Measurements from ENCODE around the gene SEMA4D.
A peak's percentile ranks its signal among the peaks of the same experiment; 100 is the strongest.

SEMA4D gene

DNA sequence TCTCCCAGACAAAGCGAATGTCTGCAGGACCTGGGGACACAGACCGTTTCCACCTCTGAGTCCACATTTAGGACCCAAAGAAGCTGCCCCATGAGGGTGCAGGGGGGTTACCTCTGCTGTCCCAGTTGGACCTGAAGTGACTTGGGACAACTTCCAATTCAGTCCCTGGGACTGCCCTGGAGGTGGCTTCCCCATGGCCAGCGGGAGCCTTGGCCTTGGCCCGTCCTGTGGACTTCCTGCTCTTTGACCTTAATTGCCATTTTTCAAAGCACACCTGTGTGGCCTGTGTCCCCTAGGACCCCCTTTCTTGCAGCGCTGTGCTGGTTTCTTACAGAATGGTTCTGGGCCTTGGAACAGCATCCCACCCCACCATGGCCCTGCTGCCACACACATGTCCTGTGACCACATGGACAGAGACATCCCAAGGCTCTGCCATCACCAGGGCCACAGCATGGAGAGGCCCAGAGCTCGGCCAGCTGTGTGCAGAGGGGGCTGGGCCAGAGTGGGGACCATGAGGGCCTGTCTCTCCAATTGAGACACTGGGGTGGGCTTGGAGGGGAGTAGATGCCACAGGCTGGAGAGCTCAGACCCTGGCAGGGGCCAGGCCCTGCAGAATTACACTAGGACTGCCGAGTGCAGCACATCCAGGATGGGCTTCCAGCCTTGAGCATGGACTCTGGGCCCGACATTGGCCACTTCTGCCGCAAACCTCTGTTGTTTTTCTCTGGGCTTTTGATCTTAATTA, 133.8 kb downstream of the SEMA4D start:
- DNase-seq = no peak

DNA sequence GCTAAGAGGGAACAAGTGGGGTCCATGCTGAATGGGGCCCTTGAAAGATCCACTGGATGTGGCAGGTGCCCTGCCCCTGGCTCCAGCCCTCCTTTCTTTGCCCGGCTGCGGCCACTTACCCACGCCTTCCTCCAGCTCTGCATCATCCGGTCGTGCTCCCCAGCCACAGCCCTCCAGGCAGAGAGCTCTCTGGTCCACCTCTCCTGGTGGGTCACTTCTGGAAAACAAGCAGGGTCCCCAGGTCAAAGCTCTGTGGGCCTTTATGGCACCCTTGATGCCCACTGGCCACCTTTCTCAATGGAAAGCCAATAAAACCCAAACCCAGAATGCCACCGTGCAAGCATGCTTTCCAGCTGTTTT, 134.6 kb downstream of the SEMA4D start:
- no peak for DNase-seq

DNA sequence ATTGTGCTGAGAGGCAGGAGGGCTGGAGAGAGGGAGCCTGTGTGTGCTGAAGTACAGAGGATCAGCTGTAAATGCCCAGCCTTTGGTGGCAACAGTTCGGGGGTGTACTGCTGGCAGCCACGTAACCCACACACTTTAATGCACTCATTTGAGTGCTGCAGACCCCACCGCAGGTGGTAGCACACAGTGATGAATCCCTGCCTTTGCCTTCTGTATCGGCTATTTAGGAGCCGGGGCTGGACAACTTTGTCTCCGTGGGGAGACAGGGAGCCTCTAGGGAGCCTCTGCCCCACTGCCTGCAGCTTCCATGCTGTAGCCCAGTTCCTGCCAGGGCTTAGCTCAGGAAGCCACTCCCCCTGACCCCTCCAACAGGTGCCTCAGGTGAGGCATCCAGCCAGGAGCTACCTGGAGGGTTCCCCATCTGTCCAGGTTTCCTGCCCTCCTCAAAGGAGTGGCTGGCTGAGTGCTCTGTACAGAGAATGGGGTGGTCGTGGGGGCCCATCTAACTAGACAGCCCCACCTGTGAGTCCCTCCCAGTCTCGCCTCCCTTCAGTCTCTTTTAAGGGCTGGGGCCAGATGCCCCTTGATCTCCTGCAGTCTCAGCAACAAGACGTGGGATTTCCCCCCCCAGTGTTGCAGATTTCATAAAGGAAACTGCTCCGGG, 135.1 kb downstream of the SEMA4D start:
- DNase-seq = no peak

DNA sequence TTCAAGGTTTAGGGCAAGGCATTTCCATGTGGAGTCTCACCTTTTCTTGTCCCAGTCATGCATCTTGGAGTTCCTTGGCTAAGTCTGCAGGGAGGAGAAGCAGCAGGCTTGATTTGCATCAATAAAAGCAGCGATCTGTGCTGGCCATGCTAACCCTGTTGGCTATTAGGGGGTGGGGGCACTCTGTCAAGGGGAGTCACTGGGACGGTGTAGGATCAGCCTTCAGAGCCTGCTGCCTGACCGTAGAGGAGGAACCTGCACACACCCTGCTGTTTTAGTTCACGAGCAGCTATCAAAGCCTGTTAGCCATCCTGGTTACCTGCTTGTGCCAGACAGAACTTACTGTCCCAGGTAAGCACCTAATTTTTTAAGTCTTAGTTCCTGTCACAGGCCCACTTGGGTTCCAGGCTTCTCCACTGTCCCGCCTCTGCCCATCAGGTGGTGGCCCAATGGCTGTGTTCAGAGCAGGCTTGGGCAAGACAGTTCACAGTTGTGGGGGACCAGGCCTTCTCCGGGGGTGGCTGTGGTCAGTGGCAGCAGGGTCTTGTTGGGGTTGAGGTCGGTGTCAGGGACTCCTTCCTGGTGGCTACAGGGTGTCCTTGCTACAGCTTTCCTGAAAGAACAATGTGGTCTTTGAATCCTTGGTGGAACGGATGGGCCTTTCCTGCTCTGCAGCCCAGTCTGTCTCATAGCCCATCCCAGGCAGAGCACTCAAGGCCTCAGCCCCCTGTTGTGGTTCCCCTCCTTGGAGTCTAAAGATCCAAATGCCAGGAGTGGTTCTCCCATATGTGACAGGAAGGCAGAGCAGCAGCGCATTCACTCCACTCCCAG, 135.9 kb downstream of the SEMA4D start:
- no peak for DNase-seq

DNA sequence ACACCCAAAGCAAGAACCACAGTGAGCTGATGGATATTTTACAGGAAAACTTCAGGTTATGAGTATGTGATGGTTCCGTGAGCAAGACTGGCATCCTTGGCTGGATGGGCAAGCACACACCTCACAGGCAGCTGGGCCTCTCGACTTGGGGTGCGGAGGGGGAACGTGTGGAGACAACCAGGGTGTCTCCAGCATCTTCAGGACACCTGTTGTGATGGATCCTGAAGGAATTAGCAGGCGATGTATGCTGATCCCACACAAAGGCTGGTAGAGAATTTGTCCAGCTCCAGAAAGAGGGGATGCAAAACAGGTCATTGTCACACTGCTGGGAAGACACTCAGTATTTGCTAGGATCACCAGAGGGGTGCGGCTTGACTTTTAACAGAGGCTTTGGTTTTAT, 136.9 kb downstream of the SEMA4D start:
- DNase-seq = no peak

DNA sequence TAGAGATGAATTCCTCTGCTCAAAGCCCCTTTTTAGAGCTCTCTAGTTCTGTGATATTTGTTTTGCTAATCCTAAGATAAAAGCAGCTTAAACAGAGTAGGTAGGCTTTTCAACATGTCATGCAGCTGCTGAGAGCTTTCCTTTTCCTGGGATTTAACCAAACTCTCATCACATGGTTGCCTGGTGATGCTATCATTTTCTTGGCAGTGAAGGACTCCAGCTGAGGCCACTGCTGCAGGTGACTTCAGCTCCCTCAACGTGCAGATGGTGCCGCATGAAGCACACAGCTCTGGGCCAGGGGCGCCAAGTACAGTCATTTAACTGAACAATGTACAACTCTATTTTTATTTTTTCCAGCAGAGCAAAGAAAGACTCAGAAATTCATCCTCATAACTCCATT, 137.4 kb downstream of the SEMA4D start:
- DNase-seq = peak; percentile 42

DNA sequence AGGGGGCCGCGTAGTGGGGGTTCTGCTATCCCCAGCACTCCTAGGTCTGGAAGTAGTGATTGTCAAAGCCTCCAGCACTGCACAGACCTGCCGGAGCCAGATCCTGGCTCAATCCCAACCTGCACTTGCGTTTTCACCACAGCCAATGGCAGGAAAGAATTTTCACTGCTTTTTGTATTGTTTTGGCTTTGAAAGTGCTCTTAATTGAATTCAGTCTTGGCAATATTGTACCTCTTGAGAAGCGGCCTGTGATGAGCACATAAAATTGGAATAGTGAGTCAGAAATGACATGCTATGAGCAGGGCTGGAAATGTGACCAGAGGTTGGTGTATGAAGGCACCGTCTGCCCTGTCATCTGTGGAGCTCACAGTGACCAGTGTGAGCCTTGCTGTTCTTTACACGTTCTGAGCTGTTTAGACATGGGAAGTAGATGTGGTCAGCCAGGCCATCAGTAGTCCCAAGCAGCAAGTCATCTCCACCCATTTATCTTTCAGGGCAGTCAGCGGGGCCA, 138.1 kb downstream of the SEMA4D start:
- DNase-seq = peak; percentile 92

DNA sequence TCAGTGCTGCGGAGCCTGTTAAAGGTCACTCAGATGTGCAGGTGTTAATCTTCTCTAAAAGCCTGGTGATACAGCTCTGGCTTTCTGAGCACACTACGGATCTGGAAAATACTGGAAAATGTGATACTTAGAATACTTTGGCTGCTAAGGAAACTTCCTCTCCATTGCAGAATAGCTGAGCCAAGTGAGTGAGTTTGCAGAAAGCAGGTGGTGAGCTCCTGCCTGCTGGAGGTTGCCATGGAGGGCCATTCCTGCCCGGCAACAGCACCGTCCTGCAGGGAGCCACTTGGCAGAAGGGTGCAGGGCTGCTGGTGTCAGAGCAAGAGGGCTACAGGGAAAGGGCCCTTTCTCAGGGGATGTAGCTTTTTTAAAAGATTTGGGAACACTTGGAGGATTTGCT, 138.9 kb downstream of the SEMA4D start:
- peak; percentile 49 for DNase-seq

DNA sequence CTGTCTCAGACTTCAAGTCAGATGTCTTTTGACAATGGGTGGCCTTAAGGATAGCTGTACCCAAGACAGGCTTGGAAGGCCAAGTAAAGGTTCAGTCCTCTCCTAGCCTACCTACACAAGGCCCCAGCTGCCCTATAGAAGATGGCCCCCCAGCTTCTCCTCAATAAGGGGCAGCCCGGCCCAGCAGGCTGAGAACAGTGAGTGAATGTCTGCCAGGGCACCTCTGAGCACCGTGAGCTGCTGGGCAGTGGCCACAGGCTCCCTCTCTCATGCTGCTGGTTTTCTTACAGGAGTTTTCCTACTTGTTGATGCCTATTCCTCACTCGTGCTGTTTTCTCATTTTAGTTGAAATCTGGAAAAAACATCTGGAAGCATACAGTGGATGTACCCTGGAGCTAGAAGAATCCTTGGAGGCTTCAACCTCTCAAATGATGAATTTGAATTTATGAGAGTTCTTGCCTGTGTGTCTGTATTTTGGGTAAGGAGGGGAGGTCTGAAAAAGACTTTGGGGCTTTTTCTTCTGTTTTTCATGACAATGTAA, 139.5 kb downstream of the SEMA4D start:
- no peak for DNase-seq

DNA sequence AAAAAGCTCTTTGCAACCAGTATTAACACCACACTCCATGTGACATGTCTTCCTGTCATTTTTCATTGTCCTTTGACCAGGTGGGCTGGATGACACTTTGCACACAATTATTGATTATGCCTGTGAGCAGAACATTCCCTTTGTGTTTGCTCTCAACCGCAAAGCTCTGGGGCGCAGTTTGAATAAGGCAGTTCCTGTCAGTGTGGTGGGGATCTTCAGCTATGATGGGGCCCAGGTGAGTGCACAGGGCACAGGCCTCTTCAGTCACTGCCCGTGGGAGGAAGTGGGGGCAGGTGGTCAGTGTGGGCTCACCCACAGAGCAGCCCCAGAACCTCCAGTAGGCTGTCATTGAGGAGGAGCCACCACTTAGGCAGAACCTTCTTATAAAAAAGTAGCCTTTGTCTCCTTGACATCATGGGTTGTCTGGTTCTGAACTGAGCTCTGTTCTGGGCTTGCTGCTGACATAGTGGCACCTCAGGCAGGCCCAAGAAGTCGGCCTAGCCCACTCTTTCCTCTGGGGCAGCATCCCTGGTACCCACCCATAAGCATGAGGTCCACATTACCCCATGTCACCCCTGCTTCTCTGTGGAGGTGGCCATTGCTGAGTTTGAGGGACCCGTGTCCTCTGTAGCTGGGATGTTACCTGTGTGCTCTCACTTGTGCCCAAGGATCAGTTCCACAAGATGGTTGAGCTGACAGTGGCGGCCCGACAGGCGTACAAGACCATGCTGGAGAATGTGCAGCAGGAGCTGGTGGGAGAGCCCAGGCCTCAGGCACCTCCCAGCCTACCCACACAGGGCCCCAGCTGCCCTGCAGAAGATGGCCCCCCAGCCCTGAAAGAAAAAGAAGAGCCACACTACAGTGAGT, 140.3 kb downstream of the SEMA4D start:
- no peak for DNase-seq

DNA sequence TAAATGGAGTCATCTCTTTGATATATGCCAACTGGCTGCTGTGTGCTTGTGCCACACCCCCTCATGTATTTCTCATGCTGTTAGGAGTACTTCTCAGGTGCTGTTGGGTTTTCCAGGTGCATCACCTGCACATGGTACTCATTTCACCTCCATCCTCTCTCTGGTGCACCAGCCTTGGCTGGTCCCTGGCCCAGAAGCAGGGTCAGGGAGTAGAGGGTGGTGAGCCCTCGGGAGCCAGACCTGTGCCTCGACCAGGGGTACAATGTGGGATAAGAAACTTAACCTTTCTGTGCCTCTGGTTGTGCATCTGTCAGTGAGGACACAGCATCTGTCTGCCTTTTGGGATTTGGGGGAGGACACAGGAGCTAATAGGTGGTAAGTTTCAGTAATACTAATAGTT, 141.1 kb downstream of the SEMA4D start:
- no peak for DNase-seq

DNA sequence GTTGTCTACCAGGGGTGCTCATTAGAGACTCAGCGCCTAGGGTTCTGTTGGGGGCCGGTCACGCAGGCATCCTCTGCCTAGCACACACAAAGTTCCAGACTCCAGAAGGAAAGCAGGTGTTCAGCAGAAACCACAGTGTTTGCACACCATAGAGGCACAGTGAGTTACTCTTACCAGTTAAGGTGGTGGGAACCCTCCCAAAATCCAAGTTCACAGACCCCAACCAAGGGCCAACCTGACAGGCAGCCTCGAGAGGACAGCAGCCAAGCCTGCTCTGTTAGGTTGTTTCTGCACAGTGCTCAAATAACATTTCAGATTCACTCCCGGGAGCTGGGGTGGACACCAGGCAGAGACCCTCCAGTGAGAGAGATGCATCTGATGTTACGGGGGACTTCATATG, 143.4 kb downstream of the SEMA4D start:
- DNase-seq = no peak

DNA sequence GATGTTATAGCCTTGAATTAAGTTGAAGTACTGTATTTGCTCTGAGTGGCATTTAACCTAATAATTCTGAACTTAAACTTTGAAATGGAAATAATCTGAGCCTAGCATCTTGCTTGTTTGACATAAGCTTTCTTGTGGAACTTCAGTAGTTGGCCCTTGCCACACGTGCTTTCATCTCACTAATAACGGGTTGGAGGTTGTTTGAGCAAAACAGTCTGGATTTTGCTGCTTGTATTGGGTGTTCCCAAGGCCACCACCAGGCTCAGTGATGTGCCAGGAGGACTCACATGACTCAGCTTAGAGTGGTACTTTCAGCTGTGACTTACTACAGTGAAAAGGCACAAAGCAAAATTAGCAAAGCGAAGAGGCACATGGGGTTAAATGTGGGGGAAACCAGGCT, 143.9 kb downstream of the SEMA4D start:
- no peak for DNase-seq

DNA sequence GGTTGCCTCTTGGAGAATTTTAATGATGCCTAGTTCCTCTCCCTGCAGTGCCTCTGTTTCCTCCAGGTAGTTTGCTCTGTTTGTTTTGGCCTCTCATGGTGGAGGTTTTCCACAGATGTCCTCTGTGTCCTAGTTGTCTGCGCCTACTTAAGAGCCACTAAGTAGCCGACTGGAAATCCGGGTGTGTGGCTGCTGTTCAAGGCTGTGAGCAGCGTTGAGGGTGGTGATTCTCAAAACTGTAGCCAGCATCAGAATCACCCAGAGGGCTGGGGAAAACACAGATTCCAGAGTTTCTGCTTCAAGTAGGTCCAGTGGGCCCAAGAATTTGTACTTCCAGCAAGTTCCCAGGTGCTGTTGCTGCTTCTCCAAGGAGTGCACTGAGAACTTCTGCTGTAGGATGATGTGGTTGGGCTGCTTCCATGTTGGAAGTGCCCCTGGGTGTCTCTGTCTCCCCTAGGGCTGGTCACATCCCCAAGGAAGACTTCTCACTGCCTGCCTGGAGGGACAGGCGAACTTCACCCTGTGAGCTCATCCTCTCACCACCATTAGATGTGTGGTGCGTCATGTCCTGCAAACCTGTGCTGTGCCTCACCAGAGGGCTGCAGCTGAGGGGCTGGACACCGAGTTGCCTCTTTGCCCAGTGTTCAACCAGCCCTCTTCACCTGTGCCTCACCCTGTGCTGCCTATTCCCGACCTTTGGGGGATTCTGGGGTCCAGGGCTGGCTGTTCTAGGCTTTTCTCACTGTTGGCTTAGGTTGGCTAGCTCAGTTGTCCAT, 144.9 kb downstream of the SEMA4D start:
- no peak for DNase-seq

DNA sequence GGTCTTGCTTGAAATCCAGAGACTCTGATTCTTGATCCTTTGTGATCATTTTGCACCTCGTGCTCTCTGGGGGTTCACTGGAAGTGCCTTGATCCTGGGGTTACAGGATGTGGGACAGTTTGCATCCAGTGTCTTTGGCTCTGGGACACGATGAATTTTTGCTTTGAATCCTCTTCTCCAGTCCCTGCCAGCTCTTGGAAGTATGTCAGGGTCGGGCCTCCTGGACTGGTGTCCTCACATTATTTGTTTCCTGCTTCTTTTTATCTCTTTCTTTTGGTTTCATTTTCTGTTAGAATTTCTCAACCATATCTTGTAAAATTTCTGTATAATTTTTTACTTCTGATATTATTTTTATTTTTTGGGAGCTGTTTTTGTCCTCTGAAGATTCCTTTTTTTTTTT, 145.5 kb downstream of the SEMA4D start:
- DNase-seq = no peak

DNA sequence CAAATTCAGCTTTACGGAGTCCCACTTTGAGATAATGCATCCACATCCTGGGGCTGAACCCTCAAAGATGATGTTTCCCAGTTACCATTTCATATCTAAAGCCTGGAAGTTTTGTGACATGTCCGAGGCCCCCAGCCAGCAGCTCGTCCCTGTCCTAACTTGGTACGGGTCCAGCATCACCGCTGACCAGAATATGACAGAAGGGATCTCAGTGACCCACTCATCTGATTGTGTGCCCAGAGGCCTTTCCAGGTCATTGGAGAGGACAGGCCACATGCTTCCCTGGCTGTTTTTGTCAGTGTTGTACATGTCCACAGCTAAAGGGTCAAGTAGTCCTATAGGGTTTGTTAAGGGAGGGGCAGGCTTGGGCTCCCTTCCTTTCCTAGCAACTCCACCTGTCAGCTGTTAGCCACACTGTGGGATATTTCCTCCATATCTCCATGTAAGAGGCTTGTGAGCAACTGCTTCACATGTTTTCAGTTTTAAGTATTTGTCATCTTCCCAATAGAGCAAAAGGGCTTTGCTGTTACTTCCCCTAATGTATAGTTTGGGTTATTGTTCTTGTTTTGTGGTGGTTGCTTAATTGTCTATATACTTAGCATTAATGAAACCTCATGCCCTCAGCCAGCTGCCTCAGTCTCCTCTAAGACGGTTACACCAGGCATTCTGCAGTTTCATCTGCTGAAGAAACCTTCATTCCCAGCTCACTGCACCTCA, 146.2 kb downstream of the SEMA4D start:
- DNase-seq = no peak

DNA sequence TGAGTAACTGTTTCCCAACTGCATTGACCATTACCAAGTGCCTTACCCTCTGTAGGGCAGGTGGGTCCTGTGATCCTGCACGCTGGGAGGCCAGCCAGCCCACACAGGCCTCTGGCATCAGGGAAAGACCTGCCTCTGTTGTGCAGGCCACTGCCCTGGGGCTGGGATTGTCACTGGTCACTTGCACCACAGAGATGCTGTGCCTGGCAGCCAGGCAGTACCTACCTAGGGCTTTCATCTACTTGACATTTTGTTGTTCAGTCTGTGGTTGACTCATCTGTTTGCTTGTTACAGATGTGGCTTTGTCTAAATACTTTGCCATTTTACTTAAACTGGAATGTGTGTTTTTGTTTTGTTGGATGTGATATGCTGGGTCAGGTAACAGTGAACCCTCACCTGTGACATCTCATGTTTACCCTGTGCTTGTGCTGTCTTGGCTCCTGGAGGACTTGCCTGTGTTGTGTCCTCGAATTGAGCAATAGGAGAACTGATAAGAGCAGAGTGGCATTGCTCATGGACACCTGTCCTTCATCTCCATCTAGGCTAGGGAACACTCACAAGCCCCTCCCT, 146.8 kb downstream of the SEMA4D start:
- DNase-seq = no peak

DNA sequence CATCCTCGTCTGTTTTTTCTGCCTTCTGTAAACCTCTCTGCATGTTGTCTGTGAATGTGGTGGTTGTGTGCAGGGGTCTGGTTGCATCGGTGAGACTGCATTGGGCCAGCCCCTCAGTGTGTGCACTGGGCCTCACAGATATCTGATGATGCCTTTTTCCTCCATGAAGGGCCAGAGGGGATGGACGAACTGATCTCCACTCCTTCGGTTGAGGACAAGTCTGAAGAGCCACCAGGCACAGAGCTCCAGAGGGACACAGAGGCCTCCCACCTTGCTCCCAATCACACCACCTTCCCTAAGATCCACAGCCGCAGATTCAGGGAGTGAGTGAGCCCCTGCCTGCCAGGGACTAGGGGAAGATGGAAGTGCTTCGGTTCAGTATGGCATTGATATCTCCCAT, 148.3 kb downstream of the SEMA4D start:
- DNase-seq = no peak

DNA sequence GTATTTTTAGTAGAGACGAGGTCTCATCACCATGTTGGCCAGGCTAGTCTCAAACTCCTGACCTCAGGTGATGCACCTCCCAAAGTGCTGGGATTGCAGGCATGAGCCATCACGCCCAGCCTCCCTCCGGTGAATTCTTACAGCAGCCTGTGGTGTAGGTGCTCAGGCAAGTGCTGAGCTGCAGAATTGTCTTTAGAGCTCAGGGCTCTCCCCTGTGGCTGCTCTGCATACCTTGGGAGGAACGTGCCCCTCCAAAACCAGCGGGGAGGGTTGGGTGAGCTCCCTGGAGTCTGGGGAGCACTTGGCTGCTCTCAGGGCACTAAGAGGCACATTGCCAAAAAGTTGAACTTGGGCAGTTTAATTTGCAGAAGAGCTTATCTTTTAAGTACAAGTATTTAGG, 150.3 kb downstream of the SEMA4D start:
- DNase-seq = no peak

DNA sequence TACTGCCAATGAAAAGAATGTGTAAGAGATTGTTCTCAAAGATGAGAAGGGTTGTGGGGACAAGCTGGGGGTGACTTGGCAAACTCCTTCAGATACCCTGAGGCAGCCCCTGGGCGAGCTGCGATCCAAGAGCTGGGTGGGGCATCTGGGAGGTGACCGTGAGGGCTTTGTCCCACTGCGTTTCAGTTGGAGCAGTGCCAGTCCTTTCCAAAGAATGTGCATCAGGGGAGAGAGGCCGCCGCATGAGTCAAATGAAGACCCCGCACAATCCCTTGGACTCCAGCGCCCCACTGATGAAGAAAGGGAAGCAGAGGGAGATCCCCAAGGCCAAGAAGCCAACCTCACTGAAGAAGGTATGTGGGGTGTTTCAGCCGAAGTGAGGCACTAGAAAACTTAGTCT, 151.2 kb downstream of the SEMA4D start:
- DNase-seq = no peak

DNA sequence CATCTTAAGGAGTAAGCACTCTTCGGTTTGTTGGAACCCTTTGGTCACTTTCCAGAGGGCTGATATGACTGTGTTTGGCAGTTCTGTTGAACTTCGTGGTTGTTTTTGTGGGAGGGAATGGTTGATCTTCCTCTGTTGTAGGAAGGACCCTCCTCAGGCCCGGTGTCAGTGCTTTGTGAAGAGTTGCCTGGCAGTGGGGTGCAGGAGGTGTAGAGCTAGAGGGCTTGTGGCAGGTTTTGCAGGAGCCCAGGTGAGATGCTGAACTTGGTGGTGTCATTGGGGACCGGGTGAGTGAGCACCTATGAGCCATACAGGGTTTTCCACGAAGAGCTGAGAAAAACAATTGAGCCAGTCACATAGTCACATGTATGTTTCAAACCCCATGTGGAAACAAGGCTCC, 152.4 kb downstream of the SEMA4D start:
- no peak for DNase-seq

All from NCI-H446 treated with DMSO at 0.1 percent for 48 hours (cell line).